ENCODE results near the gene TRANK1. TPM values are rescaled to one million over a fixed set of nuclear protein-coding genes. Genes with fewer than 3 reads are reported as not detected.

TRANK1 gene
- total RNA-seq, 6 donors from 2014 or later, result 10.6 to 39.8 (median 28.1) TPM

DNA sequence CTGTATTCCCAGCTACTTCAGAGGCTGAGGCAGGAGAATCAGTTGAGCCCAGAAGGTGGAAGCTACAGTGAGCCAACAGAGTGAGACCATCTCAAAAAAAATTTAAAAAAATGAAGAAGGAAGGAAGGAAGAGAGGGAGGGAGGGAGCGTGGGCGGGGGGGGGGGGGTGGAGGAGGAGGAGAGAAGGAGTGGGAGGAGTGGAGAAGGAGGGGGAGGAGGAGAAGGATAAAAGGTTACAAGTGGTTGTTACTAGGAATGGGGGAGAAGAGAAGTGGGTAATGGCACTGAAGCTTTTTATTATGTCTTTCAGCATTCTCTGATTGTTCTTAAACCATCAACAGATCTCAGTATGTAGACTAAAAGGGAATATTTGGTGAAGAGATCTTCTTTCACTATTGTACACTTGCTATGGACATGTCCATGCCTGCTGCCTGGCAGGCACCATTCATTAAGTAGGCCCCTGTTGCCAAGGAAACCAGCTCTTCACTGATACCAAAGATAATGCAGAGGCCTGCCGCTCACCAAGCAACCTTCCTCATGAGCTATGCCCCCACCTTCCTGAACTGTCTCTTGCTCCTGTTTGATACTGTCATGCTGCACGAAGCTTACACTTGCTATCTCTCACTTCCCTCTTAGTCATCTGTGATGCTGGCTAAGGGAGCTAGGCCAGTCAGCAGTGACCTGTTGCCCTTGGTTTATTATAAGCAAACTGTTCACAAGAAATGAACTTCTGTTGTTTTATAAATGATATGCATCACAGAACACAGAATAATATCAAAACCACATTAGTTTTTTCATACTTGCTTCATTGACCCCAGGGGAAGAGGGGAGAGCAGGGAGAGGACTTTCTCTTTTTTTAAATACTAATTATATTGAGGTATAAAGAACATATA, 24.9 kb upstream of the TRANK1 start:
- no peaks in the 10 kb centered on the region for H3K27me3 ChIP-seq
- TF ChIP-seq, protein P1, sequence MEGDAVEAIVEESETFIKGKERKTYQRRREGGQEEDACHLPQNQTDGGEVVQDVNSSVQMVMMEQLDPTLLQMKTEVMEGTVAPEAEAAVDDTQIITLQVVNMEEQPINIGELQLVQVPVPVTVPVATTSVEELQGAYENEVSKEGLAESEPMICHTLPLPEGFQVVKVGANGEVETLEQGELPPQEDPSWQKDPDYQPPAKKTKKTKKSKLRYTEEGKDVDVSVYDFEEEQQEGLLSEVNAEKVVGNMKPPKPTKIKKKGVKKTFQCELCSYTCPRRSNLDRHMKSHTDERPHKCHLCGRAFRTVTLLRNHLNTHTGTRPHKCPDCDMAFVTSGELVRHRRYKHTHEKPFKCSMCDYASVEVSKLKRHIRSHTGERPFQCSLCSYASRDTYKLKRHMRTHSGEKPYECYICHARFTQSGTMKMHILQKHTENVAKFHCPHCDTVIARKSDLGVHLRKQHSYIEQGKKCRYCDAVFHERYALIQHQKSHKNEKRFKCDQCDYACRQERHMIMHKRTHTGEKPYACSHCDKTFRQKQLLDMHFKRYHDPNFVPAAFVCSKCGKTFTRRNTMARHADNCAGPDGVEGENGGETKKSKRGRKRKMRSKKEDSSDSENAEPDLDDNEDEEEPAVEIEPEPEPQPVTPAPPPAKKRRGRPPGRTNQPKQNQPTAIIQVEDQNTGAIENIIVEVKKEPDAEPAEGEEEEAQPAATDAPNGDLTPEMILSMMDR (IDR thresholded peaks at IDR 0.05), result no peak
- no peak for TF ChIP-seq POLR2AphosphoS5 (IDR thresholded peaks at IDR 0.05)
- no peak for TF ChIP-seq POLR2A (IDR thresholded peaks at IDR 0.05)
- TF ChIP-seq EP300 (IDR thresholded peaks at IDR 0.05), result no peak
- H3K27ac ChIP-seq, result no peak overlapping the region
- no peak overlapping the region for H3K4me3 ChIP-seq
- DNase-seq, result peak in 1 of 2 donors; percentile 39
- peaks cover 9 to 14% (median 12%) of the 10 kb centered on the region in 4 donors for H3K4me1 ChIP-seq
- WGBS, 2 donors, result 20 to 24% methylated on average over 4 of the region's 4 CpGs
- peaks cover 0 to 2% (median 0%) of the 10 kb centered on the region in 4 donors for H3K36me3 ChIP-seq
- ATAC-seq (ENCODE audit: low FRiP score in 2 of 2), result peak; percentile 69 to 72
- no peaks in the 10 kb centered on the region for H3K9me3 ChIP-seq

DNA sequence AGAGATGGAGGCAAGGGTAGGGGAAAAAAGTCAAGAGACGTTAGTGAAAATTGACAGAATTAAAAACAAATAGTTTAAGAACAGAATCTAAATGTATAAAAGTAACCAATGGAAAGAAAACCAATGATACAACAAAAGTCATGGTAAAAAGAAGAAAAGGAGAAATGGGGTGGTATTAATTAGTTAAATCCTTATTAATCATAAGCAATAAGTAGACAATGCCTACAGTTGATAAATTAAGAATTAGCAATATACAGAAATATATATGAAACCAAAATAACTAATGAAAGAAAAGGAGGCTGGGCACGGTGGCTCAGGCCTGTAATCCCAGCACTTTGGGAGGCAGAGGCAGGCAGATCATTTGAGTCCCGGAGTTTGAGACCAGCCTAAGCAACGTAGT, 24.2 kb upstream of the TRANK1 start:
- no peaks in the 10 kb centered on the region for H3K27me3 ChIP-seq
- no peaks in the 10 kb centered on the region for H3K9me3 ChIP-seq
- 80 to 86% methylated on average over 4 of the region's 4 CpGs for WGBS, 2 donors
- peaks cover 9 to 16% (median 12%) of the 10 kb centered on the region in 4 donors for H3K4me1 ChIP-seq
- H3K36me3 ChIP-seq, result peaks cover 0 to 2% (median 0%) of the 10 kb centered on the region in 4 donors
- no peak overlapping the region for H3K4me3 ChIP-seq
- DNase-seq, result no peak
- H3K27ac ChIP-seq, result no peak overlapping the region
- ATAC-seq (ENCODE audit: low FRiP score in 2 of 2), result no peak
- TF ChIP-seq POLR2AphosphoS5 (IDR thresholded peaks at IDR 0.05) (no peak), EP300 (IDR thresholded peaks at IDR 0.05) (no peak), POLR2A (IDR thresholded peaks at IDR 0.05) (no peak)
- TF ChIP-seq, protein P1 (IDR thresholded peaks at IDR 0.05), result no peak

DNA sequence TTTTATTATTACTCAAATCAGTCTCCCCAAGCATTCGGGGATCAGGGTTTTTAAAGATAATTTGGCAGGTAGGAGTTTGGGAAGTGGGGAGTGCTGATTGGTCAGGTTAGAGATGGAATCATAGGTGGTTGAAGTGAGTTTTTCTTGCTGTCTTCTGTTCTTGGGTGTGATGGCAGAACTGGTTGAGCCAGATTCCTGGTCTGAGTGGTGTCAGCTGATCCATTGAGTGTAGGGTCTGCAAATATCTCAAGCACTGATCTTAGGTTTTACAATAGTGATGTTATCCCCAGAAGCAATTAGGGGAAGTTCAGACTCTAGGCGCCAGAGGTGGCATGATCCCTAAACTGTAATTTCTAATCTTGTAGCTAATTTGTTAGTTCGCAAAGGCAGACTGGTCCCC, 20.6 kb upstream of the TRANK1 start:
- ATAC-seq (ENCODE audit: low FRiP score in 2 of 2) (no peak), DNase-seq (peak in 1 of 2 donors; percentile 75)
- Histone ChIP-seq H3K27ac (peak overlapping the region; percentile 42 to 68 (median 62)), H3K9me3 (no peaks in the 10 kb centered on the region), H3K4me1 (peaks cover 9 to 16% (median 12%) of the 10 kb centered on the region in 4 donors), H3K27me3 (no peaks in the 10 kb centered on the region), H3K36me3 (no peaks in the 10 kb centered on the region), H3K4me3 (peak overlapping the region in 1 of 4 donors; percentile 8)
- 65 to 66% methylated on average over 3 of the region's 3 CpGs for WGBS, 2 donors
- TF ChIP-seq EP300 (IDR thresholded peaks at IDR 0.05) (peak in 2 of 4 donors; percentile 48 to 88), POLR2A (IDR thresholded peaks at IDR 0.05) (peak in 1 of 4 donors; percentile 26), POLR2AphosphoS5 (IDR thresholded peaks at IDR 0.05) (peak in 1 of 2 donors; percentile 33)
- TF ChIP-seq, protein P1 (IDR thresholded peaks at IDR 0.05), result peak in 1 of 6 experiments; percentile 22

DNA sequence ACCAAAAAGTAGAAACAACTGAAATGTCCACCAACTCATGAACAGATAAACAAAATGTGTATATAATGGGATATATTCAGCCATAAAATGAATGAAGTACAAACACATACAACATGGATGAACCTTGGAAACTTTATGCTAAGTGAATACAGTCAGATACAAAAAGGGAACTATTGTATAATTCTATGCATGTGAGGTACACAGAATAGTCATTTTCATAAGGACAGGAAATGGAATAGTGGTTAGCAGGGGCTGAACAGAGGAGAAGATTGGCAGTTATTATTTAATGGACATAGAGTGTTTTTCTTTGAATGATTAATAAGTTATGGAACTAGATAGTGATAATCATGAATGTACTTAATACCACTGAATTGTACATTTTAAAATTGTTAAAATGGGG, 20.0 kb upstream of the TRANK1 start:
- H3K27me3 ChIP-seq, result no peaks in the 10 kb centered on the region
- peak overlapping the region; percentile 31 to 66 (median 62) for H3K27ac ChIP-seq
- TF ChIP-seq POLR2AphosphoS5 (IDR thresholded peaks at IDR 0.05) (no peak), EP300 (IDR thresholded peaks at IDR 0.05) (no peak), POLR2A (IDR thresholded peaks at IDR 0.05) (no peak)
- TF ChIP-seq, protein P1 (IDR thresholded peaks at IDR 0.05), result no peak
- no peak overlapping the region for H3K4me3 ChIP-seq
- no peaks in the 10 kb centered on the region for H3K36me3 ChIP-seq
- no peaks in the 10 kb centered on the region for H3K9me3 ChIP-seq
- ATAC-seq (ENCODE audit: low FRiP score in 2 of 2), result no peak
- peaks cover 6 to 13% (median 7%) of the 10 kb centered on the region in 4 donors for H3K4me1 ChIP-seq
- no peak for DNase-seq

Measured in upper lobe of left lung (tissue), 6 donors.